Measurements from ENCODE around the gene EHBP1. TPM values are rescaled to one million over a fixed set of nuclear protein-coding genes. Genes with fewer than 3 reads are reported as not detected.

The EHBP1 gene
- total and polyA plus RNA-seq, 2 donors (not counting 3 experiments of a cell fraction or from before 2014, with no cell fraction given), result 8.4 to 34.8 TPM

DNA sequence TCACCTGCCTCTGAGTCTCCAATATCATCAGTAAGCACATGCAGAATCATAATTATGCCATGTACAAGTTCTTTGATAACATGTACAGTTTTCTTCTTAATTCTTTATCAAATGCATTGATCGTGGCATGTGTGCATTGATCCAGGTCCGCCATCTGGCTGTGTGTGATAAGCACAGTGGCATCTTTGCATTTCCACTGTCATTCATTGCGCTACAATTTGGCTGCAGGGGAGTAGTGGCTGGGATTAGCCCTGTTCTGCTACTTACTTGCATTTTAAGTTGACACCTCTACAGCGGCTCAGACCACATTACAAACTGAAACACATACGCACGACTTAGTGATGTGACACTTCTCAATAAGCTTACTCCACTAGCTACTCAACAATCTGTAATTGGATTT lies 261.5 kb downstream of the EHBP1 start:
- CTCF ChIA-PET, result no interaction called here
- dilution Hi-C loops (cut with MboI; ENCODE audit: extremely low pct_ligation_motif_present, low sequenced_read_pairs), result no loop called here

More for the DNA sequence above, 261.5 kb downstream of the EHBP1 start:
- H3K27ac ChIP-seq (ENCODE audit: insufficient read depth, low read depth, low read length), result no peak overlapping the region
- no peaks in the 10 kb centered on the region for H3K4me1 ChIP-seq (ENCODE audit: control insufficient read depth, extremely low read depth, insufficient read depth, low read length)
- no peaks in the 10 kb centered on the region for H3K79me2 ChIP-seq (ENCODE audit: control insufficient read depth, insufficient read depth, low read length)
- no peak overlapping the region for H3K4me2 ChIP-seq (ENCODE audit: insufficient read depth, low read length)
- H2AFZ ChIP-seq (ENCODE audit: low read depth, low read length), result no peak overlapping the region
- BruUV-seq (replicated peaks), result no TSS peak
- no peaks in the 10 kb centered on the region for H3K27me3 ChIP-seq (ENCODE audit: control insufficient read depth in 2 of 2, insufficient read depth in 2 of 2, low read length in 2 of 2)
- no peak overlapping the region for H3K9ac ChIP-seq (replicated peaks; ENCODE audit: extremely low read depth, insufficient read depth, low read length)
- POLR2A ChIA-PET, result interaction anchor here (0.7 kb wide), 1 partner anchor 116 kb away, joined by 3 read pairs; no protein-coding TSS in a partner anchor
- H3K9me1 ChIP-seq (replicated peaks; ENCODE audit: control insufficient read depth, extremely low read depth, insufficient read depth, low read length), result no peaks in the 10 kb centered on the region
- H3K36me3 ChIP-seq (ENCODE audit: control insufficient read depth in 2 of 2, extremely low read depth in 1 of 2, insufficient read depth in 2 of 2, low read length in 2 of 2), result no peaks in the 10 kb centered on the region
- no peaks in the 10 kb centered on the region for H3K9me3 ChIP-seq (replicated peaks; ENCODE audit: control insufficient read depth, insufficient read depth, low read length)
- no peaks in the 10 kb centered on the region for H4K20me1 ChIP-seq (replicated peaks; ENCODE audit: control insufficient read depth, extremely low read depth, insufficient read depth, low read length)
- no peak for DNase-seq (ENCODE audit: low read depth, low spot score)
- no peak for FAIRE-seq
- intact Hi-C loops (cut with micrococcal nuclease), result no loop called here
- TF ChIP-seq POLR2AphosphoS5 (IDR thresholded peaks at IDR 0.05; ENCODE audit: insufficient read depth, low read depth, low read length) (no peak), EZH2 (IDR thresholded peaks at IDR 0.05; ENCODE audit: borderline replicate concordance, low read depth, low read length, severe bottlenecking) (no peak), GATA2 (IDR thresholded peaks at IDR 0.05; ENCODE audit: insufficient read depth, insufficient read length, low read depth, low read length) (no peak), JUN (IDR thresholded peaks at IDR 0.05; ENCODE audit: borderline replicate concordance, insufficient read depth, insufficient read length, low read depth) (no peak), POLR2A (IDR thresholded peaks at IDR 0.05; ENCODE audit: low read depth, low read length) (no peak), MYC (IDR thresholded peaks at IDR 0.05; ENCODE audit: low read depth, low read length) (no peak), CTCF (IDR thresholded peaks at IDR 0.05; ENCODE audit: extremely low read depth in 1 of 2, insufficient read depth in 1 of 2, low read depth in 1 of 2, low read length in 2 of 2) (no peak), FOS (IDR thresholded peaks at IDR 0.05; ENCODE audit: borderline replicate concordance, insufficient read depth, low read length) (no peak), MAX (IDR thresholded peaks at IDR 0.05; ENCODE audit: insufficient read depth, insufficient read length) (no peak)
- H3K4me3 ChIP-seq (replicated peaks in 1 of 3; ENCODE audit: insufficient read depth in 1 of 3, low read depth in 1 of 3, low read length in 3 of 3), result no peak overlapping the region
